Brain microvascular endothelial cell (primary cell): Measurements from ENCODE around the gene CHMP4A.
A peak's percentile ranks its signal among the peaks of the same experiment; 100 is the strongest.

Experiments
- DNase-seq: peaks from one replicate; pipeline ENCODE4 v3.0.0-alpha.2; 2020
- H3K27ac ChIP-seq: fragments of 250-450 bp; sonication (Bioruptor Pico); 2 replicates; pipeline ENCODE4 v1.5.1; 2020; ENCODE audit warnings: mild to moderate bottlenecking, moderate library complexity
- H3K27me3 ChIP-seq: fragments of 250-450 bp; sonication (Bioruptor Pico); replicated peaks from 2 replicates; pipeline ENCODE4 v1.5.1; 2020; ENCODE audit warnings: mild to moderate bottlenecking
- H3K36me3 ChIP-seq: fragments of 250-450 bp; sonication (Bioruptor Pico); replicated peaks from 2 replicates; pipeline ENCODE4 v1.5.1; 2020; ENCODE audit warnings: mild to moderate bottlenecking
- H3K4me3 ChIP-seq: 2 replicates; pipeline ENCODE4 v1.5.1; 2011; ENCODE audit warnings: low read depth, mild to moderate bottlenecking, control low read depth, low read length, moderate library complexity
- in situ Hi-C: cut with HindIII; loops from 2 replicates; pipeline ENCODE4 v1.10.0; 2017; ENCODE audit warnings: low sequenced_read_pairs, low pct_ligation_motif_present
- TF ChIP-seq, protein P1 (sequence below): IDR thresholded peaks from 2 replicates; pipeline ENCODE4 v1.5.1; 2011; ENCODE audit warnings: low read depth, mild to moderate bottlenecking, moderate library complexity, low read length, control low read depth, inconsistent platforms; ENCODE audit errors: missing control alignments

CHMP4A gene

DNA sequence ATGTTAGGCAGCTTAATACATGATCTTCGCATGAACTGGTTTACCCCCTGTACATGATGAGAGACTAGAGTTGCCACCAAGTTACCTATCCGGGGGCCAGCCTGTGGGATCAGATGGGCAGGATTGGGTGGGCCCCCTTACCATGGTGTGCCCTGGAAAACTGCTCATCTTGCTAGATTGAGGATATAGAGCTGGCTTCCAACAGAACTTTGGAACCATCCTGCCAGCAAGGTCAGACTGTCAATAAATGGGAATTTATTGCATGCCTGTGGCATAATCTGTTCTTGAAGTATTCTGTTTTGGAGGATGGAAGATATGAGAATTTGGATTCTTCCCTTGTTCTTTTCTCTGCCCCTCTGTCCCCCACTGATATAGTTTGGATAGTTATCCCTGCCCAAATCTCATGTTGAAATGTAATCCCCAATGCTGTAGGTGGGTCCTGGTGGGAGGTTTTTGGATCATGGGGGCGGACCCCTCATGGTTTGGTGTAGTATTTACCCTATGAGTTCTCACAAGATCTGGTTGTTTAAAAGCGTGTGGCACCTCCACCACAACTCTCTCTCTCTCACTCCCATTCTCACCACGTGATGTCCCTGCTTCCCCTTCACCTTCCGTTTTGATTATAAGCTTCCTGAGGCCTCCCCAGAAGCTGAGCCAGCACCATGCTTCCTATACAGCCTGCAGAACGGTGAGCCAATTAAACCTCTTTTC is 14.3 kb downstream of the CHMP4A start:
- Histone ChIP-seq H3K27ac (no peak overlapping the region), H3K27me3 (no peaks in the 10 kb centered on the region), H3K4me3 (no peak overlapping the region), H3K36me3 (peaks cover 5% of the 10 kb centered on the region)
- in situ Hi-C loops, result no loop called here
- TF ChIP-seq, protein P1, sequence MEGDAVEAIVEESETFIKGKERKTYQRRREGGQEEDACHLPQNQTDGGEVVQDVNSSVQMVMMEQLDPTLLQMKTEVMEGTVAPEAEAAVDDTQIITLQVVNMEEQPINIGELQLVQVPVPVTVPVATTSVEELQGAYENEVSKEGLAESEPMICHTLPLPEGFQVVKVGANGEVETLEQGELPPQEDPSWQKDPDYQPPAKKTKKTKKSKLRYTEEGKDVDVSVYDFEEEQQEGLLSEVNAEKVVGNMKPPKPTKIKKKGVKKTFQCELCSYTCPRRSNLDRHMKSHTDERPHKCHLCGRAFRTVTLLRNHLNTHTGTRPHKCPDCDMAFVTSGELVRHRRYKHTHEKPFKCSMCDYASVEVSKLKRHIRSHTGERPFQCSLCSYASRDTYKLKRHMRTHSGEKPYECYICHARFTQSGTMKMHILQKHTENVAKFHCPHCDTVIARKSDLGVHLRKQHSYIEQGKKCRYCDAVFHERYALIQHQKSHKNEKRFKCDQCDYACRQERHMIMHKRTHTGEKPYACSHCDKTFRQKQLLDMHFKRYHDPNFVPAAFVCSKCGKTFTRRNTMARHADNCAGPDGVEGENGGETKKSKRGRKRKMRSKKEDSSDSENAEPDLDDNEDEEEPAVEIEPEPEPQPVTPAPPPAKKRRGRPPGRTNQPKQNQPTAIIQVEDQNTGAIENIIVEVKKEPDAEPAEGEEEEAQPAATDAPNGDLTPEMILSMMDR, result no peak
- no peak for DNase-seq

DNA sequence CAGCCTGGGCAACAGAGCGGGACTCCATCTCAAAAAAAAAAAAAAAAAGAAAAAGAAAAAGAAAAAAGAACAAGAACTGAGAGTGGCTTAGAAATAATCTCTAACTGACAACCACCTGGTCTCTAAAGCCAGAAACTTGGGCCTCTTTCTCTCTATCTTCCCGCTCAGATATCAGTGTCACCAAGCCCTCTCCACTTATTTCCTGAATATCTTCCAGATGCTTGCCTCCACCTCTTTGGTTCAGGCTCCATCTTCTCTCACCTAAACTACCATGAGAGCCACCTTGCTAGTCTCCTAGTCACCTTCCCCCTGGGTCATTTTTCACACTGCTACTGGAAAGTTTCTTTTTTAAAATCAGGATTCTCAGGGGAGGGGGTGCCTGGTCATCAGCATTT is 16.2 kb downstream of the CHMP4A start:
- in situ Hi-C loops, result no loop called here
- H3K27ac ChIP-seq, result no peak overlapping the region
- no peak overlapping the region for H3K4me3 ChIP-seq
- TF ChIP-seq, protein P1, result no peak
- H3K27me3 ChIP-seq, result no peaks in the 10 kb centered on the region
- peaks cover 15% of the 10 kb centered on the region for H3K36me3 ChIP-seq
- no peak for DNase-seq

DNA sequence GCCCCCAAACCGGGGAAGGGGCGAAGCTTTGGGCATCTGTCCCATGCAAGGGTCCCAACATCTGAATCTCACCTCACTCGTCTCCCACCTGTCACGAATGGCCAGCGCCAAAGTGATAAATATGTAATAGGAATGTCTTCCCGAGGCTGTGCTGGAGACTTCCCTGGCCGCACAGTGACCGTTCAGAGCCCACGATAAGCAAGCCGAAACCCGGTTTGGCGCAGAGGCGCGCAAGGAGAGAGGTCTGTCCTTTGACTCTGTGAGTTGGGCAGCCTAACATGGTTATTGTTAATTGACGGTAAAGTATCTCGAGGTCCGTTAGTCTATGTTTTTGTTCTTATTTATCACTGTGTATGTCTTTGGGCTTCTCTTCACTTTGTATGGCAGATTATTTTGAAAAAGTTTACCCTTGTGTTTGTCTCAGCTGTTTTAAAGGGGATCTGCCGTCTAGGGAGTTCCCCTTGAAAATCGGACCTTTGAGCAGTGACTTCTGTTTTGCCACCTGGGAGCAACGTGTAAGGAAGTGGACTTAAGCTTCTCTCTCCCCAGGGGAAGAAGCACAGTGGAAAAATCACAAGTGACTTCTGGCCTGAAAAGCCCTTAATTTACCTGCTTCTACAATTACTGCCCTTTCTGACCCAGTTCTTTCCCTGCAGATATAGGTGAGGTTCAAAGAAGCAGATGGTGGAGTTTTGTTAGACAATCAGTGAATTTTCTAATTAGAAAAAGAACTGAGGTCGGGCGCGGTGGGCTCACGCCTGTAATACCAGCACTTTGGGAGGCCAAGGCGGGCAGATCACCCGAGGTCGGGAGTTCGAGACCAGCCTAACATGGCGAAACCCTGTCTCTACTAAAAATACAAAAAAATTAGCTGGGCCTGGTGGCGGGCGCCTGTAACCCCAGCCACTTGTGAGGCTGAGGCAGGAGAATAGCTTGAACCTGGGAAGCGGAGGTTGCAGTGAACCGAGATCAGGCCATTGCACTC is 16.9 kb downstream of the CHMP4A start:
- TF ChIP-seq, protein P1, result no peak
- peak overlapping the region; percentile 100 for H3K27ac ChIP-seq
- no peaks in the 10 kb centered on the region for H3K27me3 ChIP-seq
- no peak for DNase-seq
- peaks cover 18% of the 10 kb centered on the region for H3K36me3 ChIP-seq
- H3K4me3 ChIP-seq, result peak overlapping the region; percentile 80
- in situ Hi-C loops, result no loop called here

DNA sequence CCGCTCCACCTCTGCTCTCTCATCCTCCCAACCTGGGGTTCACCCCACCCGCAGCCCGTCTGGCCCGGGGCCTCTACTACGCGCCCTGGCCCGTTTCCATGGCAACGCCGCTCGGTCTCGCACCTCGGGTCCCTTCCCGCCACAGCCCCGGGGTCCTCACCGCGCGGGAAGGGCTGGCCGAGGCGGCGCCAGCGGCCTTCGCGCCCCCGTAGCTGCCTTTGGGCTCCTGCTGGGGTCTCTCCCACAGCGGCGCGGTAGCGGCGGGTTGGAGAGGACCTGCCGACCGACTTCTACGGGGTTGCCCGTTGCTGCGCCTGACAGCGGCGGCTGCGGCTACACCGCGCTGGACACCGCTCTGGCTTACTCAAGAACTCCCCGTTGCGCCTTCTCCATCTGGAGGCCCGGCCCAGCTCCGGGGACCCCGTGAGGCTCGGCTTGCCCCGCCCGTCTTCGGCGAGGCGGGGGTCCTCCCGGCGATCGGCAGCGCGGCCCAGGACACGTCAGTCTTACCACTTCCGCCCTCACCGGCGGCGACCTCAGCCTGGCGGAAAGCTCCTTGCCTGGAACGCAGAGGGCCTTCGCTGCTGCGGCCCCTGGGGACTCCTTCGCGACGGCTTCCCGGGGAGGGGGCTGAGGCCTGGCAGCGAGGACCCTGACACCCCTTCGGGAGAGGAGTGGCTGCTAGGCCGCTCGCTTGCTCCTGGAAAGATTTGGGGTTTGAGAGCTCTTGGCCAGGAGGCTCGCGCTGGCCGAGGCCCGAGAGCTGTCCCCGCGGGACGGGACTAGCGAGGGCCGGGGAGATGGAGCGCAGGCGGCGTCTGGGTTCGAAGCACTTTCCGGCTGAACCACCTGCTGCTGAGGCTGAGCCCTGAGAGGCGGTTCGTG is 17.9 kb downstream of the CHMP4A start, which contains the start of gene TM9SF1:
Gene TM9SF1, minus strand, starts transcription at position 256 of the 885 bp plus-strand sequence. CDS start 422 bp downstream, outside the sequence.
- in situ Hi-C loops, result no loop called here
- Histone ChIP-seq H3K36me3 (peaks cover 21% of the 10 kb centered on the region), H3K27ac (peak within 1 kb of the TSS; percentile 100), H3K4me3 (peak within 1 kb of the TSS; percentile 80), H3K27me3 (no peaks in the 10 kb centered on the region)
- DNase-seq, result peak; percentile 71
- TF ChIP-seq, protein P1, result no peak

DNA sequence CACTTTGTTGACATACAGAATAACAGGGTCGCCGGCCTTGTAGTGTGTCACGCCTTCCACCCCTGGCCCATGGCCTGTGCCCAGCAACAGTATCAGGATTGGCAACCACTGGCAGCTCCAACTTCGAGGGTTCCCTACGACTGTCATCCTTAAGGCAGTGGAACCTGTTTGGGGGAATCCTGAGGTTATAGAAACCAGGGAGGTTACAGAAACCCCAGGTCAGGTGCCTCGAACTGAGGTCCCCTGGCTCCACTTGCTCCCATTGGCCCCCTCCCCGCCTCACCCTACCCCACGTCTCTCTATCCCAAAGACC is 18.5 kb downstream of the CHMP4A start:
- Histone ChIP-seq H3K36me3 (peaks cover 24% of the 10 kb centered on the region), H3K27me3 (no peaks in the 10 kb centered on the region), H3K27ac (peak overlapping the region; percentile 100), H3K4me3 (peak overlapping the region; percentile 80)
- TF ChIP-seq, protein P1, result no peak
- DNase-seq, result no peak
- in situ Hi-C loops, result no loop called here
